Neural cell (in vitro differentiated cells): ENCODE measurements around the gene STAT6. TPM values are rescaled to one million over a fixed set of nuclear protein-coding genes. Genes with fewer than 3 reads are reported as not detected.

Experiments
- H2AFZ ChIP-seq: fragments of 200-600, 300-800 bp; sonication (generic), shearing (Covaris generic); 2 replicates; pipeline ENCODE4 v1.6.0; 2014; ENCODE audit warnings: low read depth, mild to moderate bottlenecking, antibody characterized with exemption, low read length, moderate library complexity
- H3F3A ChIP-seq: fragments of 200-600 bp; shearing (Covaris generic); 2 replicates; pipeline ENCODE4 v1.6.1; 2016; ENCODE audit warnings: mild to moderate bottlenecking, moderate library complexity, mixed read lengths, antibody characterized with exemption, low read length; ENCODE audit not compliant: insufficient read depth, poor library complexity, severe bottlenecking
- H3K27ac ChIP-seq: fragments of 200-600, 300-800 bp; sonication (generic), shearing (Covaris generic); 2 replicates; pipeline ENCODE4 v1.5.1; 2014; ENCODE audit warnings: mild to moderate bottlenecking, low read length, moderate library complexity
- H3K27me3 ChIP-seq: fragments of 300-800, 200-600 bp; sonication (generic), shearing (Covaris generic); 2 replicates; pipeline ENCODE4 v1.6.0; 2014; ENCODE audit warnings: mild to moderate bottlenecking, low read depth, low read length, moderate library complexity; ENCODE audit not compliant: insufficient read depth
- H3K36me3 ChIP-seq: fragments of 300-800, 200-600 bp; sonication (generic), shearing (Covaris generic); 2 replicates; pipeline ENCODE4 v1.5.1; 2014; ENCODE audit warnings: mild to moderate bottlenecking, antibody characterized with exemption, low read length, moderate library complexity; ENCODE audit not compliant: insufficient read depth
- H3K4me2 ChIP-seq: fragments of 300-800, 200-600 bp; sonication (generic), shearing (Covaris generic); 2 replicates; pipeline ENCODE4 v1.6.0; 2014; ENCODE audit warnings: mild to moderate bottlenecking, low read length
- H3K4me3 ChIP-seq: fragments of 300-800, 200-600 bp; sonication (generic), shearing (Covaris generic); 2 replicates; pipeline ENCODE4 v1.5.1; 2014; ENCODE audit warnings: mild to moderate bottlenecking, low read length, moderate library complexity
- H3K79me2 ChIP-seq: fragments of 200-600 bp; shearing (Covaris generic); replicated peaks from 2 replicates; pipeline ENCODE4 v1.6.0; 2014; ENCODE audit warnings: mild to moderate bottlenecking, low read length, moderate library complexity; ENCODE audit not compliant: insufficient read depth
- H3K9ac ChIP-seq: fragments of 300-800, 200-600 bp; sonication (generic), shearing (Covaris generic); 2 replicates; pipeline ENCODE4 v1.6.1; 2016; ENCODE audit warnings: mild to moderate bottlenecking, low read length, mixed read lengths
- H3K9me2 ChIP-seq: fragments of 200-600 bp; shearing (Covaris generic); 2 replicates; pipeline ENCODE4 v1.6.1; 2016; ENCODE audit warnings: mild to moderate bottlenecking, low read length, mixed read lengths; ENCODE audit not compliant: insufficient read depth
- H3K9me3 ChIP-seq: fragments of 200-600, 300-800 bp; sonication (generic), shearing (Covaris generic); 2 replicates; pipeline ENCODE4 v1.6.1; 2016; ENCODE audit warnings: mild to moderate bottlenecking, mixed run types, low read length, moderate library complexity, mixed read lengths
- H4K20me1 ChIP-seq: fragments of 200-600 bp; shearing (Covaris generic); 2 replicates; pipeline ENCODE4 v1.6.1; 2016; ENCODE audit warnings: mild to moderate bottlenecking, mixed run types; ENCODE audit not compliant: insufficient read depth
- EP300 ChIP-seq: fragments of 450-650 bp; conservative IDR thresholded peaks from 2 replicates; pipeline ENCODE4 v1.6.1; 2014; ENCODE audit warnings: antibody characterized with exemption, mild to moderate bottlenecking, moderate library complexity; ENCODE audit not compliant: poor library complexity, severe bottlenecking
- EZH2 ChIP-seq: fragments of 200-600, 300-800 bp; shearing (Covaris generic), sonication (generic); IDR thresholded peaks from 2 replicates; pipeline ENCODE4 v1.6.1; 2014; ENCODE audit warnings: antibody characterized with exemption, low read length, borderline replicate concordance, mild to moderate bottlenecking; ENCODE audit not compliant: insufficient read depth, poor library complexity, severe bottlenecking
- MXI1 ChIP-seq: fragments of 450-650 bp; conservative IDR thresholded peaks from 2 replicates; pipeline ENCODE4 v1.6.1; 2014; ENCODE audit warnings: antibody characterized with exemption, mild to moderate bottlenecking; ENCODE audit not compliant: poor library complexity, severe bottlenecking
- POLR2AphosphoS5 ChIP-seq: IDR thresholded peaks from 2 replicates; pipeline ENCODE4 v1.6.1; 2012
- RAD21 ChIP-seq: fragments of 450-650 bp; conservative IDR thresholded peaks from 2 replicates; pipeline ENCODE4 v1.6.1; 2014; ENCODE audit warnings: antibody characterized with exemption, mild to moderate bottlenecking, moderate library complexity
- REST ChIP-seq: IDR thresholded peaks from 2 replicates; pipeline ENCODE4 v1.6.1; 2012; ENCODE audit warnings: borderline replicate concordance
- SMC3 ChIP-seq: fragments of 450-650 bp; conservative IDR thresholded peaks from 2 replicates; pipeline ENCODE4 v1.6.1; 2014; ENCODE audit warnings: antibody characterized with exemption, mild to moderate bottlenecking, moderate library complexity; ENCODE audit not compliant: poor library complexity
- TAF1 ChIP-seq: IDR thresholded peaks from 2 replicates; pipeline ENCODE4 v1.6.1; 2012; ENCODE audit warnings: low read depth
- polyA plus RNA-seq: library from polyadenylated mRNA; depleted of rRNA; stranded (reverse); fragments of >200 nt; gene quantifications from 2 replicates; pipeline ENCODE4 v1.2.3, GENCODE V29; 2014
- TF ChIP-seq, protein P1 (sequence below): fragments of 450-650 bp; IDR thresholded peaks from 2 replicates; pipeline ENCODE4 v1.5.1; 2014; ENCODE audit warnings: antibody characterized with exemption, mild to moderate bottlenecking, moderate library complexity; ENCODE audit not compliant: poor library complexity, severe bottlenecking

The STAT6 gene
- polyA plus RNA-seq, 1 donor from 2014 or later = not detected

GRCh38 chr12:57091638-57092528, 19.3 kb downstream of the STAT6 start:
- no peak overlapping the region for H3K4me3 ChIP-seq
- peaks cover 17% of the 10 kb centered on the region for H3K79me2 ChIP-seq
- no peaks in the 10 kb centered on the region for H4K20me1 ChIP-seq
- no peaks in the 10 kb centered on the region for H3K36me3 ChIP-seq
- H2AFZ ChIP-seq = no peak overlapping the region
- no peak overlapping the region for H3K9ac ChIP-seq
- peaks cover 12% of the 10 kb centered on the region for H3K27me3 ChIP-seq
- no peak overlapping the region for H3K27ac ChIP-seq
- H3K9me3 ChIP-seq = no peaks in the 10 kb centered on the region
- H3F3A ChIP-seq = peaks cover 4% of the 10 kb centered on the region
- no peaks in the 10 kb centered on the region for H3K9me2 ChIP-seq
- TF ChIP-seq SMC3 (no peak), POLR2AphosphoS5 (no peak), REST (no peak), EP300 (no peak), TAF1 (no peak), EZH2 (no peak), RAD21 (no peak), MXI1 (no peak)
- TF ChIP-seq, protein P1, sequence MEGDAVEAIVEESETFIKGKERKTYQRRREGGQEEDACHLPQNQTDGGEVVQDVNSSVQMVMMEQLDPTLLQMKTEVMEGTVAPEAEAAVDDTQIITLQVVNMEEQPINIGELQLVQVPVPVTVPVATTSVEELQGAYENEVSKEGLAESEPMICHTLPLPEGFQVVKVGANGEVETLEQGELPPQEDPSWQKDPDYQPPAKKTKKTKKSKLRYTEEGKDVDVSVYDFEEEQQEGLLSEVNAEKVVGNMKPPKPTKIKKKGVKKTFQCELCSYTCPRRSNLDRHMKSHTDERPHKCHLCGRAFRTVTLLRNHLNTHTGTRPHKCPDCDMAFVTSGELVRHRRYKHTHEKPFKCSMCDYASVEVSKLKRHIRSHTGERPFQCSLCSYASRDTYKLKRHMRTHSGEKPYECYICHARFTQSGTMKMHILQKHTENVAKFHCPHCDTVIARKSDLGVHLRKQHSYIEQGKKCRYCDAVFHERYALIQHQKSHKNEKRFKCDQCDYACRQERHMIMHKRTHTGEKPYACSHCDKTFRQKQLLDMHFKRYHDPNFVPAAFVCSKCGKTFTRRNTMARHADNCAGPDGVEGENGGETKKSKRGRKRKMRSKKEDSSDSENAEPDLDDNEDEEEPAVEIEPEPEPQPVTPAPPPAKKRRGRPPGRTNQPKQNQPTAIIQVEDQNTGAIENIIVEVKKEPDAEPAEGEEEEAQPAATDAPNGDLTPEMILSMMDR = no peak
- H3K4me2 ChIP-seq = no peak overlapping the region

DNA sequence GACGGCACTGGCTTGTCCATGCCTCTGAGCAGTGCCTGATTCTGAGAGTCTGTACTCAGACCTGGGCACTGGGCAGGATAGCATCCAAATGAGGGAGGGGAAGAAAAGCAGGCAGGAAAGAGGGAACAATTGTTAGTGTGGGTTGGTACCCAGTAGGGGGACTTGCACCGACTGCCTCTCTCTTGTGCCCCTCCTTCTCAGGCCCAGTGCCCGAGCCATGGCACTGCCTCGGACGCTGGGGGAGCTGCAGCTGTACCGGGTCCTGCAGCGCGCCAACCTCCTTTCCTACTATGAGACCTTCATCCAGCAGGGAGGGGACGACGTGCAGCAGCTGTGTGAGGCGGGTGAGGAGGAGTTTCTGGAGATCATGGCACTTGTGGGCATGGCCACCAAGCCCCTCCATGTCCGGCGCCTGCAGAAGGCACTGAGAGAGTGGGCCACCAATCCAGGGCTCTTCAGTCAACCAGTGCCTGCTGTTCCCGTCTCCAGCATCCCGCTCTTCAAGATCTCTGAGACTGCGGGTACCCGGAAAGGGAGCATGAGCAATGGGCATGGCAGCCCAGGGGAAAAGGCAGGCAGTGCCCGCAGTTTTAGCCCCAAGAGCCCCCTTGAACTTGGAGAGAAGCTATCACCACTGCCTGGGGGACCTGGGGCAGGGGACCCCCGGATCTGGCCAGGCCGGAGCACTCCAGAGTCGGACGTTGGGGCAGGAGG, 20.1 kb downstream of the STAT6 start:
- Histone ChIP-seq H3K79me2 (peaks cover 17% of the 10 kb centered on the region), H3K27ac (no peak overlapping the region), H3K36me3 (no peaks in the 10 kb centered on the region), H4K20me1 (no peaks in the 10 kb centered on the region), H3K27me3 (peaks cover 12% of the 10 kb centered on the region), H2AFZ (no peak overlapping the region), H3K9me2 (no peaks in the 10 kb centered on the region), H3K9me3 (no peaks in the 10 kb centered on the region), H3K9ac (no peak overlapping the region), H3K4me3 (peak overlapping the region; percentile 91), H3F3A (peaks cover 4% of the 10 kb centered on the region), H3K4me2 (peak overlapping the region; percentile 55)
- TF ChIP-seq REST (no peak), EZH2 (no peak), EP300 (no peak)
